Activated CD4-positive, alpha-beta T cell treated with anti-CD3 and anti-CD28 coated beads for 4 hours (primary cell): Measurements from ENCODE around the gene SLC35B1.
A peak's percentile ranks its signal among the peaks of the same experiment; 100 is the strongest.
"Not testable (repeated sequence)": the region's sequence is repeated elsewhere in the genome, so short reads cannot be mapped to it uniquely, and the experiment has no call there.

Experiments
- DNase-seq, 2 donors: peaks; one replicate each; pipeline ENCODE4 v3.0.0-alpha.2; 2020

The SLC35B1 gene

DNA sequence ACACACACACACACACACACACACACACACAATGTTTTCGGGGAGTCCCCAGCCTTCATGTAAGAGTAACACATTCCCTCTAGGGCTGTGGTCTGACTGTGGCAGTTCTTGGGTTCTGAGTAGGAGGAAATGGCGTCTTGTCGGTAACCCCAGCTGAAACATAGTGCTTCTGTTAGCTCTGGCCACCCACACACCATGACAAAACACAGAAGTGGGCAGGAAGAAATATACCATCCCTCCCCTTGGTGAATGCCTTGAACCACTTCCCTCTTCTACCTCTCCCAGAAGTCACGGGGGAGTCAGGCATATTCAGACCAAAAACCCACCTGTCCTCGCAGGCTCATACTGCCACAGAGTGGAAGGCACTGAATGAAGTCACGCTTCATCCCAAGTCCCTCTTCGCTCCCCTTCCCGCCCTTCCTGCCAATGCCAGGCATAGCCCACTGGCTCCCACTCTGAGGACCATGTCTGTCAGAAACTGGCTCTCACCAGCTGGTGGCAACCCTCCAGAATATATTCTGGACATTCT, 11.5 kb downstream of the SLC35B1 start:
- DNase-seq: peak; percentile 73

DNA sequence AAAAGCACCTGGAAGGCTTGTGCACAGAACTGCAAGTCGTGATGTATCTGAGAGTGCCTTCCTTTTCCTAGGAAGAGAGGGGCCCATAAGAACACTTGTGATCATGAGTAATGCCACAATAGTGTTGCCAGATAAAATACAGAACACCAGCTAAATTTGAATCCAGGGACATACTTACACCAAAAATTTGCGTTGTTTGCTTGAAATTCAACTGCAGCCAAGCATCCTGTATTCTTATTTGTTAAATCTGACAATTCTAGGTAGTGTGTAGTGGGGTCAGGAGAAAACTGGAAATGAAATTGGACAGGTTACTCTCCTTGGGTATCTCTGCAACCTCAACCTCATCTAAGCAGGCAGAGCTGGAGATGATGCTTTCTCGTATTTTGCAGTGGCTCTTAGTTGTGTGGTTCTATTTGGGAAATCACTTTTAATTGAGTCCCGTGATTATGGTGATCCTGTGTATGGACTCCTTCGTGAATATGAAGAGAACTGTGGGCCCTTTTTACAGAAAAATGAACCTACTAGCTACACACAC, 12.0 kb downstream of the SLC35B1 start:
- no peak for DNase-seq

GRCh38 chr17:49694847-49695697, 12.7 kb downstream of the SLC35B1 start:
- DNase-seq: peak; percentile 61 to 76

DNA sequence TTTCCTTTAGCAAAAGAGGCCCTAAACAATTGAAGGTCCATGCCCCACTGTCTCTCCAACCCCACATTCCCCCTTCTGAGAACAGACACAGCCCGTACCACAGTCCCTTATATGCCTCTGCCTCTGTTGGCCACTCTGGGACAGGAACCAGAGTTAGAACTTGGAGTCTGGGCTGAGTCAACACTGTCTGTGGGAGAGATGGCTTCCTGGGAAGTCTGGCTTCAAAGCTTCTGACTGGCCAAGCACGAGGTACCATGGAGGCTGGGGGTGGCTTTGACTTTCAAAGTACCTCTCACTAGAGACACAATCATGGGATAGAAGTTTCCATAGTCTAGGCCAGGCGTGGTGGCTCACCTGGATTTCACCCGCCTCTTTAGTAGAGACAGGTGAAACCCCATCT, 15.0 kb downstream of the SLC35B1 start:
- DNase-seq: no peak

DNA sequence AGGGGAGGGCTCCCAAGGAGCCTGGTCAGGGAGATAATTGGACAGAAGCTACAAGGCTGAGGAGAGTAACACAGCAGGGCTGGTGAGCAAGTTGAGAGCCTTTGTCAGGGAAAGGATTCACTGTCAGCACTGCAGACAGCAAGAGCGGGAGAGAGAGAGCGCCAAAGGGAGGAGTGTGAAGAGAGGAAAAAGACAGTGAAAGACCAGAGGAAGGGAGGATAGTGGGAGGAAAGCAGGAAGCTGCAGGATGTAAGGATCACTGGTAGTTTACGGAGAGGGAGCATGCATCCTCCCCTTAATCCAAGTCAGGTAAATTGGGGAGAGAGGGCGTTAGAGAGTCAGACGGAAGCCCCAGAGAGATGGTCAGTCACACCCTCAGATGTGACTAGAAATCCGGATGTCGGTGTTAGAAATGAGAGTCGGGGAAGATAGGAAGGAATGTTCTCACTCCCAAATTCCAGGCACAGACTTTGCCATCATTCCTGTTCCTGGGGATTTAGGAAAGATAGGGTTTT, 16.0 kb downstream of the SLC35B1 start:
- no peak for DNase-seq

DNA sequence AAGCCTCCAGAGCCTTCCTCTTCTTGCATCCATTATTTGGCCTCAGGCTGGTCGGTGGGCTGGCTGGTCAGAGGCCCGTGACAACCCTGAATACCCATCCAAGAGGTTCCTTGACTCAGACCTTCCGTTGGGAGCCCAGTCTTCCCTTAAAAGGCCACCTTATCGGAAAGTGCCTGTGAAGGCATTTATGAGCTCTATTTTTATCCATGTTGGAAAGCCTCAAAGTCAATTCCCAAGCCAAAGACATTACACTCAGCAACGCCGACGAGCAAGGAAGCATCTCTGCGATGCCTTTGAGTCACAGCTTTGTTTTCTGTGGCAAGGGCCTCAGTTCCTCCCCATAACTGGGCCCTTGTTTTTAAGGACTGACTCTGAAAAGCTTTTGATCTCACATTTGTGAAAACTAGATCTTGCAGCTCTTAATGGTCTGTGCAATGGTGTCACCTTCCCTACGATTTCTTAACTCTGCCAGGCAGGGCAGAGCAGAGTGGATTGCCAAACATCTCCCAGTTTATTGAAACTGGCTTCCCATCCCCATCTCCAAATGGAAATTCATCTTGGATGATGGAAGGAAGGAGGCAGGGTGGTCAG, 16.6 kb downstream of the SLC35B1 start:
- no peak for DNase-seq

- DNase-seq: no peak
Observed at GRCh38 chr17:49690256-49690655, 17.5 kb downstream of the SLC35B1 start.

DNA sequence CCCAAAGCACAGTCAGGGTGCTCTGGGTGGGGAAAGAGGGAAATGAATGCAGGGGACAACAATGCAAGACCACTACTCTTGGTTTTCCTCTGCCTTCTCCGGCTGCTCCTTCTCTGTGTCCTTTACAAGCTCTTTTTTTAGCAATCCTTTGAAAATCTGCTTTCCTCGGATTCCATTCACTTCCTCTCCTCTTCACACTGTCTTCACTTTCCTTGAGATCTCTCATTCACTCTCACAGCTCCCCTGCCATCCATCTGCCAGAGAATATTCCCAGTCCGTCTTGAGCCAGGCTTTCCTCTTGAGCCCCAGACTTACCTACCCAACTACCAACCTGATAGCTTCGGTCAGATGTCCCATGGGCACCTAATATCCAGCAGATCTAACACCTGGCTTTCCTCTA, 18.9 kb downstream of the SLC35B1 start:
- DNase-seq: no peak

- peak in 1 of 2 donors; percentile 14 for DNase-seq
Observed at GRCh38 chr17:49687878-49688491, 19.8 kb downstream of the SLC35B1 start.

- no peak for DNase-seq
Observed at GRCh38 chr17:49681106-49681979, 26.4 kb downstream of the SLC35B1 start.

GRCh38 chr17:49680314-49680713, 27.4 kb downstream of the SLC35B1 start:
- no peak for DNase-seq

DNA sequence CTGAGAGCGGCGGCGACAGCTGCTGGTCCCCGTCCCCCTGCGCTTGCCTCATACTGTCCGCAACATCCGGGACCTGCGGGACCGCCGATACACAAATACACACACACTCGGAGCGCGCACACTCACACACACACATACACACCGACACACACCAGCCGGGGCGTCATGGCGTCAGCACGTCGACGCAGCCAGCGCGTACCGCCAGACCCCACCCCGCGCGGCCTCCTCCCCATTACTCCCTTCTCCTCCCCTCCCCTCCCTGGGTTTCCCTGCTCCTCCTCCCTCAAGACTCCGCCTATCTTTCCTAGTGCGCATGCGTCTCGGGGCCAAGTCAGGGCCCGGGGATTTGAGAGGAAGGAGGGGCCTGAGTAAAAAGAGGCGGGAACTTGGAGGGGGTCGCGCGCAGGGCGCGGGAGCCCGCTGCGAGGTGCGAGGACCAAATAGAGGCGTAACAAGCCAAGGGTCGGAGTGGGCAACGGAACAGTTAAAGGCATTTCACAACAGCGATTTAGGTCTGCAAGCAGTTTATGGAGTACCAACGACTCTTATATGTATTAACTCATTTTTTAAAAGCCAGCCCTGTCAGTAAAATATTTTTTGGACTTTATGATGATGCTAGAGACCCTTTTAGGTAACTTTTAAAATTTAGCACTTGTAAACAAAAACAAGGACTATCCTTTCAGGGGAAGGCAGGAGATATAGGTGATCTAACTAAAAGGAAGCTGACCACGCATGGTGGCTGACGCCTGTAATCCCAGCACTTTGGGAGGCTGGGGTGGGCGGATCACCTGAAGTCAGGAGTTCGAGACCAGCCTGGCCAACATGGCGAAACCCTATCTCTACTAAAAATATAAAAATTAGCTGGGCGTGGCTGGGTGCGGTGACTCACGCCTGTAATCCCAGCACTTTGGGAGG, 29.6 kb downstream of the SLC35B1 start, which contains the start of gene SPOP:
Gene SPOP, minus strand, starts transcription at position 165 of the 915 bp plus-strand sequence. CDS start 55,287 bp downstream, outside the sequence.
- DNase-seq: peak; percentile 99 to 100

DNA sequence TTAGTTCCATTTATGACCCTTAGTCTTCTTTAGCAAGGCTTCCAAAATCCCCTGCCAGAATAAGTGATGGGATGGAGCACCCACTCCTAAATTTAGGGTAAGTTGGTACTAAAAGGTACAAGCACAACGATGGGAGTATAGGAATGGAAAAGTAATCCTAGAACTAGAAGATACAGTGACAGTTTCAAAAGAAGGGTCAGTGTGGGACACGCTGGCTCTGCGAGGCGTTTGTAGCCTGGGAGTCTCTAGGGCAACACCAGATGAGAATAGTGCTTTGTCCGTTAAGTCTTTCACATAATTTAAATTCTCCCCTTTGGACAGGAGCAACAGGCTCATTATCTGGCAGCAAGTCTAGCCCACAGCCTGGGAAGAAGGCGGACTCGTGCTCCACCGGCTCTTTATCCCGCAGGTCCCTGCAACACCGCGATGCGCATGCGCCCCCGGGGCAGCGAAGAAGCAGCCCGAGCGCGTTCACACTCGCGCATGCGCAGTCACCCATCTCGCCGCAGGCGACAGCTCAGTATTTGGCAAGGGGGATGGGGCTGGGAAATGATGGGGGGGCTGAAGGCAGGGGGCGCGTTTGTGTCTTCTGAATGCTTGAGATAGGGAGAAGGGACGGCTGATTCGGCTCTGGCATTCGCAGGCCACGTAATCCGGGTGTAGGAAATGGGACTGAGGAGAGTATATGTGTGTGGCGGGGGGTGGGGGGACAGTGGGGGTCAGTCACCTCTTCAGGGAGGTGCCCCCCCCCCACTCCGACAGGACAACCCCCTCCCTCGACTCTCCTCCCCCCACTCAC, 30.4 kb downstream of the SLC35B1 start:
- DNase-seq: peak; percentile 96 to 99

DNA sequence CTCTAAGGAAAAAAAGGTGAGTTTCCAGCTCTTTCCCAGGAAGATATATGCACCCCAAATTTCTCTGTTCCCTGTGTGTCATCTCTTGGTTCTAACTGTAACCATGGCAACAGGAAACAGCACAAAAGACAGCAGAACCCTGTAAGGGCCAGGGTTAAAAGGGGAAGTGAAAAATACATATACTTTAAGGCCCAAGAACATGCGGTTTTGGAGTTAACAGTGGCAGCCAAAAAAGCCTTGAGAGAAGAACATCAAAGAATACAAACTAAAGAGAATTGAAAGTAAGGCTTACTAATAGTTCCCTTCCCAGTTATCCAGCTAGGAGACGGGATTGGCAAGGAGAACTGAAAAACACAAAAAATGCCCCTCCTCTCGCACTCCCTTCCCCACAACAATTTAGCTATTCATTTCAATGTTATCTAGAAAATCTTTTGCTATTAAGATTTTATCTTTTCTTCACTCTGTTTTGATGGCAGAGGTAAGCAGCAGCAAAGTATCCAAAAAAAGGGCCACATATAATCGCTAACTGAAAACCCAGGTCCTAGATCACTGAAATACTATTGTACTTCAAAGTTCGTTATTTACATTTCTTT, 31.4 kb downstream of the SLC35B1 start:
- peak in 1 of 2 donors; percentile 30 for DNase-seq

- DNase-seq: no peak
Observed at GRCh38 chr17:49674507-49674906, 33.3 kb downstream of the SLC35B1 start.

DNA sequence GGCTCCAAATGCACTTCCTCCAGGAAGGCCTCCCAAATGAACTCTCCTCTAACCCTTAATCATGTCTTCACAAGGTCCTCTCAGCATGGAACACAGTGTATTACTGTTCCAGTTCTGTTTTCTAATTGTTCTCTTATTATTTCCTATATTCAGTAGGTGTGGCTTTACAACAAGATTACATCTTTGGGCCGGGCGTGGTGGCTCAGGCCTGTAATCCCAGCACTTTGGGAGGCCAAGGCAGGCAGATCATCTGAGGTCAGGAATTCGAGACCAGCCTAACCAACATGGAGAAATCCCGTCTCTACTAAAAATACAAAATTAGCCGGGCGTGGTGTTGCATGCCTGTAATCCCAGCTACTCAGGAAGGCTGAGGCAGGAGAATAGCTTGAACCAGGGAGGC, 34.1 kb downstream of the SLC35B1 start:
- DNase-seq: not testable (repeated sequence)

GRCh38 chr17:49670641-49671040, 37.1 kb downstream of the SLC35B1 start:
- no peak for DNase-seq

- no peak for DNase-seq
Observed at GRCh38 chr17:49670002-49670401, 37.8 kb downstream of the SLC35B1 start.

- DNase-seq: peak; percentile 26 to 33
Observed at GRCh38 chr17:49667854-49668253, 39.9 kb downstream of the SLC35B1 start.
